Neuronal stem cell (in vitro differentiated cells): ENCODE measurements around the gene PRODH2.
"Not testable (repeated sequence)": the region's sequence is repeated elsewhere in the genome, so short reads cannot be mapped to it uniquely, and the experiment has no call there.

ENCODE experiments used
- DNase-seq: peaks from one replicate; pipeline ENCODE4 v3.0.0-alpha.2; 2013; ENCODE audit warnings: low spot score
- H2AFZ ChIP-seq: one replicate; pipeline ENCODE4 v1.6.1; 2013; ENCODE audit warnings: mild to moderate bottlenecking, low read length, inconsistent platforms
- H2AK5ac ChIP-seq: 2 replicates; pipeline ENCODE4 v1.6.1; 2013; ENCODE audit warnings: low read depth, mild to moderate bottlenecking, inconsistent platforms, low read length, moderate library complexity, mixed read lengths
- H2BK120ac ChIP-seq: 2 replicates; pipeline ENCODE4 v1.6.1; 2013; ENCODE audit warnings: low read depth, mild to moderate bottlenecking, inconsistent platforms, low read length, moderate library complexity, mixed read lengths
- H2BK12ac ChIP-seq: one replicate; pipeline ENCODE4 v1.6.1; 2013; ENCODE audit warnings: low read length, inconsistent platforms
- H2BK15ac ChIP-seq: 2 replicates; pipeline ENCODE4 v1.6.1; 2013; ENCODE audit warnings: mild to moderate bottlenecking, low read length, inconsistent platforms, mixed read lengths
- H2BK5ac ChIP-seq: one replicate; pipeline ENCODE4 v1.6.1; 2013; ENCODE audit warnings: inconsistent platforms, mild to moderate bottlenecking, low read length, moderate library complexity
- H3K14ac ChIP-seq: one replicate; pipeline ENCODE4 v1.6.1; 2013; ENCODE audit warnings: low read length, inconsistent platforms
- H3K18ac ChIP-seq: 2 replicates; pipeline ENCODE4 v1.6.1; 2013; ENCODE audit warnings: low read length, inconsistent platforms
- H3K23ac ChIP-seq: 2 replicates; pipeline ENCODE4 v1.6.1; 2013; ENCODE audit warnings: low read depth, mild to moderate bottlenecking, mixed read lengths, low read length, inconsistent platforms; ENCODE audit not compliant: poor library complexity
- H3K27ac ChIP-seq: replicated peaks from 3 replicates; pipeline ENCODE4 v1.5.1; 2013; ENCODE audit warnings: low read length, inconsistent platforms
- H3K27me3 ChIP-seq, 3 experiments: 2 replicates each; pipeline ENCODE4 v1.6.1; 2013; ENCODE audit warnings: low read length in 3 of 3, mild to moderate bottlenecking in 2 of 3, inconsistent platforms in 1 of 3, low read depth in 1 of 3, mixed read lengths in 1 of 3, moderate library complexity in 1 of 3; ENCODE audit not compliant: control insufficient read depth in 3 of 3, insufficient read depth in 3 of 3
- H3K36me3 ChIP-seq, 2 donors: replicated peaks in 1 of 2; 2 replicates each; pipeline ENCODE4 v1.6.1; 2013; ENCODE audit warnings: low read length in 2 of 2; ENCODE audit not compliant: control insufficient read depth in 2 of 2, insufficient read depth in 2 of 2
- H3K4ac ChIP-seq: 2 replicates; pipeline ENCODE4 v1.6.1; 2013; ENCODE audit warnings: inconsistent platforms, mild to moderate bottlenecking, low read length, moderate library complexity
- H3K4me1 ChIP-seq, 2 donors: 1 replicate in 1 of 2; 2 replicates in 1 of 2; pipeline ENCODE4 v1.6.1; 2013; ENCODE audit warnings: low read length in 2 of 2, low read depth in 1 of 2; ENCODE audit not compliant: control insufficient read depth in 2 of 2, insufficient read depth in 1 of 2
- H3K4me2 ChIP-seq: one replicate; pipeline ENCODE4 v1.6.1; 2013; ENCODE audit warnings: mild to moderate bottlenecking, low read length, inconsistent platforms; ENCODE audit not compliant: insufficient read depth, poor library complexity, severe bottlenecking
- H3K4me3 ChIP-seq, 2 donors: 2 replicates each; pipeline ENCODE4 v1.5.1; 2013; ENCODE audit warnings: low read length in 2 of 2, mild to moderate bottlenecking in 2 of 2, inconsistent platforms in 1 of 2, moderate library complexity in 1 of 2
- H3K79me1 ChIP-seq: one replicate; pipeline ENCODE4 v1.6.1; 2013; ENCODE audit warnings: low read depth, mild to moderate bottlenecking, inconsistent platforms, low read length, moderate library complexity
- H3K9ac ChIP-seq: one replicate; pipeline ENCODE4 v1.6.1; 2013; ENCODE audit warnings: mild to moderate bottlenecking, low read depth, low read length, inconsistent platforms; ENCODE audit not compliant: poor library complexity
- H3K9me3 ChIP-seq, 2 donors: replicated peaks in 1 of 2; 2 replicates each; pipeline versions ENCODE3 to v1.6.1; 2013; ENCODE audit warnings: low read length in 2 of 2, mild to moderate bottlenecking in 2 of 2, inconsistent platforms in 1 of 2, low read depth in 1 of 2, mixed read lengths in 1 of 2, moderate library complexity in 1 of 2; ENCODE audit not compliant: control insufficient read depth in 2 of 2, insufficient read depth in 1 of 2
- H4K8ac ChIP-seq: one replicate; pipeline ENCODE4 v1.6.1; 2013; ENCODE audit warnings: low read depth, mild to moderate bottlenecking, inconsistent platforms, low read length, moderate library complexity
- H4K91ac ChIP-seq: one replicate; pipeline ENCODE4 v1.6.1; 2013; ENCODE audit warnings: low read length, low read depth, mild to moderate bottlenecking, inconsistent platforms; ENCODE audit not compliant: poor library complexity
- WGBS, 2 donors: extraction: QIAGEN DNeasy Blood & Tissue Kit; methylation state at CpG; one replicate each; pipeline ENCODE4 v1.1.7; 2013; ENCODE audit warnings: missing lambda C conversion rate in 2 of 2, mixed read lengths in 1 of 2; ENCODE audit not compliant: insufficient read length in 2 of 2, insufficient replicate concordance in 1 of 2; ENCODE audit errors: extremely low coverage in 2 of 2; 5-methylcytosine and 5-hydroxymethylcytosine counted together

The PRODH2 gene

GRCh38 chr19:35795564-35795963, 17.1 kb downstream of the PRODH2 start:
- not testable (repeated sequence) for H2AFZ ChIP-seq, H3K4me3 ChIP-seq, H3K14ac ChIP-seq, H3K79me1 ChIP-seq, H2BK15ac ChIP-seq, H3K27ac ChIP-seq, H3K4me1 ChIP-seq, H3K4ac ChIP-seq, H2AK5ac ChIP-seq, H2BK120ac ChIP-seq, H3K9me3 ChIP-seq, H3K4me2 ChIP-seq, H3K9ac ChIP-seq, H3K36me3 ChIP-seq, H3K18ac ChIP-seq, DNase-seq, H2BK5ac ChIP-seq, H3K23ac ChIP-seq, H4K91ac ChIP-seq, H4K8ac ChIP-seq, H2BK12ac ChIP-seq
- H3K27me3 ChIP-seq, result peaks cover 9 to 45% (median 22%) of the 10 kb centered on the region in 3 experiments
- WGBS, 2 donors, result no CpG with 5 or more reads among the region's 1 CpG

GRCh38 chr19:35793381-35794165, 19.1 kb downstream of the PRODH2 start:
- Histone ChIP-seq H3K14ac (no peak overlapping the region), H3K4me1 (peaks cover 3 to 9% of the 10 kb centered on the region in 2 donors), H2BK5ac (no peak overlapping the region), H3K4me3 (no peak overlapping the region), H2BK120ac (no peak overlapping the region), H2BK15ac (no peak overlapping the region), H2AFZ (no peak overlapping the region), H3K18ac (no peak overlapping the region), H2BK12ac (no peak overlapping the region), H3K9ac (no peak overlapping the region), H3K27ac (no peak overlapping the region), H3K9me3 (no peaks in the 10 kb centered on the region), H2AK5ac (no peak overlapping the region), H3K4ac (no peak overlapping the region), H3K36me3 (no peaks in the 10 kb centered on the region), H3K79me1 (peaks cover 5% of the 10 kb centered on the region), H3K4me2 (no peak overlapping the region), H3K27me3 (peaks cover 9 to 37% (median 22%) of the 10 kb centered on the region in 3 experiments), H4K8ac (no peak overlapping the region), H3K23ac (no peak overlapping the region), H4K91ac (no peak overlapping the region)
- no CpG with 5 or more reads among the region's 7 CpGs for WGBS, 2 donors
- no peak for DNase-seq

- H2BK15ac ChIP-seq, result peak overlapping the region; percentile 30
- peaks cover 9 to 32% (median 20%) of the 10 kb centered on the region in 3 experiments for H3K27me3 ChIP-seq
- H2BK12ac ChIP-seq, result no peak overlapping the region
- H2BK120ac ChIP-seq, result no peak overlapping the region
- H3K9me3 ChIP-seq, result no peaks in the 10 kb centered on the region
- H3K9ac ChIP-seq, result no peak overlapping the region
- no peak overlapping the region for H2AFZ ChIP-seq
- H3K4me2 ChIP-seq, result no peak overlapping the region
- no peak for DNase-seq
- H3K4me3 ChIP-seq, result no peak overlapping the region
- H3K79me1 ChIP-seq, result peaks cover 5% of the 10 kb centered on the region
- H3K18ac ChIP-seq, result no peak overlapping the region
- H2AK5ac ChIP-seq, result no peak overlapping the region
- H3K23ac ChIP-seq, result no peak overlapping the region
- no peak overlapping the region for H3K4ac ChIP-seq
- no peak overlapping the region for H3K27ac ChIP-seq
- WGBS, 2 donors, result no CpG with 5 or more reads among the region's 8 CpGs
- H4K91ac ChIP-seq, result no peak overlapping the region
- no peak overlapping the region for H2BK5ac ChIP-seq
- H3K36me3 ChIP-seq, result no peaks in the 10 kb centered on the region
- no peak overlapping the region for H4K8ac ChIP-seq
- no peak overlapping the region for H3K14ac ChIP-seq
- peaks cover 3 to 8% of the 10 kb centered on the region in 2 donors for H3K4me1 ChIP-seq
These were observed 19.8 kb downstream of the PRODH2 start for GRCh38 chr19:35792888-35793287.

- H3K9ac ChIP-seq, result peak overlapping the region; percentile 21
- H3K4ac ChIP-seq, result no peak overlapping the region
- no peak overlapping the region for H2AFZ ChIP-seq
- H3K23ac ChIP-seq, result peak overlapping the region; percentile 43
- peak overlapping the region; percentile 81 for H2AK5ac ChIP-seq
- no peak overlapping the region for H3K14ac ChIP-seq
- H3K4me2 ChIP-seq, result no peak overlapping the region
- peaks cover 5% of the 10 kb centered on the region for H3K79me1 ChIP-seq
- H2BK12ac ChIP-seq, result peak overlapping the region; percentile 73
- H3K27me3 ChIP-seq, result peaks cover 7 to 27% (median 15%) of the 10 kb centered on the region in 3 experiments
- H2BK120ac ChIP-seq, result no peak overlapping the region
- peaks cover 0 to 4% of the 10 kb centered on the region in 2 donors for H3K4me1 ChIP-seq
- peak overlapping the region; percentile 71 for H3K18ac ChIP-seq
- H3K36me3 ChIP-seq, result peaks cover 0 to 3% of the 10 kb centered on the region in 2 donors
- H3K27ac ChIP-seq, result no peak overlapping the region
- WGBS, 2 donors, result no CpG with 5 or more reads among the region's 15 CpGs
- H3K4me3 ChIP-seq, result no peak overlapping the region
- no peak overlapping the region for H4K8ac ChIP-seq
- H3K9me3 ChIP-seq, result no peaks in the 10 kb centered on the region
- H2BK5ac ChIP-seq, result no peak overlapping the region
- no peak overlapping the region for H4K91ac ChIP-seq
- no peak for DNase-seq
- H2BK15ac ChIP-seq, result no peak overlapping the region
These were observed 20.3 kb downstream of the PRODH2 start for GRCh38 chr19:35792312-35792711.
